GM12891 (cell line): ENCODE data around the gene GNAT1.

Source experiments
- PAX5 ChIP-seq: IDR thresholded peaks from 2 replicates; pipeline ENCODE4 v1.6.1; 2011; ENCODE audit warnings: low read length, moderate library complexity, mild to moderate bottlenecking; ENCODE audit not compliant: insufficient read depth, severe bottlenecking
- POLR2A ChIP-seq: IDR thresholded peaks from 2 replicates; pipeline ENCODE4 v1.6.1; 2011; ENCODE audit warnings: low read depth, low read length, control low read depth
- POLR2AphosphoS5 ChIP-seq: IDR thresholded peaks from 2 replicates; pipeline ENCODE4 v1.6.1; 2011; ENCODE audit warnings: low read depth, low read length, control low read depth
- POU2F2 ChIP-seq: IDR thresholded peaks from 2 replicates; pipeline ENCODE4 v1.6.1; 2011; ENCODE audit warnings: low read depth, mild to moderate bottlenecking, control low read depth, low read length, moderate library complexity
- SPI1 ChIP-seq: IDR thresholded peaks from 2 replicates; pipeline ENCODE4 v1.6.1; 2011; ENCODE audit warnings: low read depth, low read length, control low read depth
- TAF1 ChIP-seq: IDR thresholded peaks from 2 replicates; pipeline ENCODE4 v1.6.1; 2011; ENCODE audit warnings: low read depth, low read length, control low read depth

- TF ChIP-seq TAF1 (no peak), PAX5 (no peak), POLR2AphosphoS5 (no peak), POLR2A (no peak), POU2F2 (no peak), SPI1 (no peak)
Measured at GRCh38 chr3:50212971-50213370, 21.6 kb downstream of the GNAT1 start.
